WI38 (cell line): ENCODE measurements around the gene PHACTR1.

ENCODE experiments used
- H3K4me3 ChIP-seq: 2 replicates; pipeline ENCODE4 v1.5.1; 2011; ENCODE audit warnings: low read depth, mild to moderate bottlenecking, control low read depth, low read length
- TF ChIP-seq, protein P1 (sequence below): IDR thresholded peaks from 2 replicates; pipeline ENCODE4 v1.5.1; 2012; ENCODE audit warnings: low read depth, mild to moderate bottlenecking, control low read depth, low read length

The PHACTR1 gene

DNA sequence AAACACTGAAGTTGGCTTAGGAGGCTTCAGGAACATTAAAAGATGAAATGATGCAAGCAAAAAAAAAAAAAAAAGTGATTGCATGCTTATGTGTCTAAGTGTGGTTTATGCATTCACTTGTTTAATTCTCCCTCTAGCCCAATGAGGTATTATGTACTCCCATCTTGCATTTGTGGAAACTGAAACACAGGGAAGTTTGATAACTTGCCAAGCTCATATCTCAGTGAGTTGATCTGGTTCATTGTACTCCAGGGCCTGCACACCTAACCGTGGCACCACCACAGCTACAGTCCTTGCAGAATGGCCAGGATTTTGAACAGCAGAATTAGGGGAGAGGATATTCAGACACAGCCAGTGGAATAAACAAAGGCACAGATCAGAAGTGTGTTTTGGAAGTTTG lies 360.6 kb downstream of the PHACTR1 start:
- H3K4me3 ChIP-seq, result no peak overlapping the region
- TF ChIP-seq, protein P1, sequence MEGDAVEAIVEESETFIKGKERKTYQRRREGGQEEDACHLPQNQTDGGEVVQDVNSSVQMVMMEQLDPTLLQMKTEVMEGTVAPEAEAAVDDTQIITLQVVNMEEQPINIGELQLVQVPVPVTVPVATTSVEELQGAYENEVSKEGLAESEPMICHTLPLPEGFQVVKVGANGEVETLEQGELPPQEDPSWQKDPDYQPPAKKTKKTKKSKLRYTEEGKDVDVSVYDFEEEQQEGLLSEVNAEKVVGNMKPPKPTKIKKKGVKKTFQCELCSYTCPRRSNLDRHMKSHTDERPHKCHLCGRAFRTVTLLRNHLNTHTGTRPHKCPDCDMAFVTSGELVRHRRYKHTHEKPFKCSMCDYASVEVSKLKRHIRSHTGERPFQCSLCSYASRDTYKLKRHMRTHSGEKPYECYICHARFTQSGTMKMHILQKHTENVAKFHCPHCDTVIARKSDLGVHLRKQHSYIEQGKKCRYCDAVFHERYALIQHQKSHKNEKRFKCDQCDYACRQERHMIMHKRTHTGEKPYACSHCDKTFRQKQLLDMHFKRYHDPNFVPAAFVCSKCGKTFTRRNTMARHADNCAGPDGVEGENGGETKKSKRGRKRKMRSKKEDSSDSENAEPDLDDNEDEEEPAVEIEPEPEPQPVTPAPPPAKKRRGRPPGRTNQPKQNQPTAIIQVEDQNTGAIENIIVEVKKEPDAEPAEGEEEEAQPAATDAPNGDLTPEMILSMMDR, result no peak

DNA sequence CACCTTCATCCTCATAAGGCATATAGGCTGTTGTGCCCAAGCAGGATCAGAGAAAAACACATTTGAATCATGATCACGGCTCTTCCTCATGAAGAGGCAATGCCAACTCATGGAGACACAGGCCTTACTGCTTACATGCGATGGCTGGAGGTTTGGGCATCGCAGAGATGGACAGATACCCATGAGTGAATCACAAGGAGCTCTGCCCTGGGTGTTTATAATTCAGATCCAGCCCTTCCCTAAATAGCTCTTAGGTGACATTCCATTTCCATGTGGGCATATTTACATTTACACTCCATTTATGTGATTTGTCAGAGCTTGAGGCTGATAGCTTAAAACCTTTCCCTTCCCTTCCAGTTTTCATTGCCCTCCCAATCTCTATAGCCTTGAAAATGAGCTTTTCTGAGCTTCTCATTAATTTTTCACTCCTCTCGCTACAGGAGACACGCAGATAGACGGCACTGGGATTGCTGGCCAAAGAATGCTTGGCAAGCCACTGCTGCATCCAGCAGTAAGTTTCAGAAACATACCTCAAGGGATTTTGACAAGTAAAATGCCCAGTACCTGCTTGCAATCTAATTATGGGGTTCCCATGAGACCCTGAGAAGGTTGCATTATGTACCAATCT lies 362.6 kb downstream of the PHACTR1 start:
- no peak overlapping the region for H3K4me3 ChIP-seq
- TF ChIP-seq, protein P1, result no peak

- no peak overlapping the region for H3K4me3 ChIP-seq
- TF ChIP-seq, protein P1, result no peak
Observed at GRCh38 chr6:13080462-13081188, 364.1 kb downstream of the PHACTR1 start.

- H3K4me3 ChIP-seq, result no peak overlapping the region
- TF ChIP-seq, protein P1, result no peak
Observed at GRCh38 chr6:13081189-13081563, 364.6 kb downstream of the PHACTR1 start.

- TF ChIP-seq, protein P1, result no peak
- H3K4me3 ChIP-seq, result no peak overlapping the region
Observed at GRCh38 chr6:13089296-13089994, 372.9 kb downstream of the PHACTR1 start.

GRCh38 chr6:13091192-13091591 lies 374.6 kb downstream of the PHACTR1 start:
- H3K4me3 ChIP-seq, result no peak overlapping the region
- TF ChIP-seq, protein P1, result no peak
